Hepatocyte (in vitro differentiated cells): ENCODE data around the gene TMOD1. TPM values are rescaled to one million over a fixed set of nuclear protein-coding genes. Genes with fewer than 3 reads are reported as not detected.

Experiments used
- DNase-seq: peaks from one replicate; pipeline ENCODE4 v3.0.0-alpha.2; 2016; ENCODE audit warnings: low spot score
- H2AFZ ChIP-seq: fragments of 200-600 bp; sonication (generic); 2 replicates; pipeline ENCODE4 v1.6.0; 2016; ENCODE audit warnings: antibody characterized with exemption, mild to moderate bottlenecking
- H3K27ac ChIP-seq: fragments of 200-600 bp; sonication (generic); 2 replicates; pipeline ENCODE4 v1.5.1; 2016; ENCODE audit warnings: mild to moderate bottlenecking
- H3K27me3 ChIP-seq: fragments of 200-600 bp; sonication (generic); 2 replicates; pipeline ENCODE4 v1.6.1; 2016
- H3K36me3 ChIP-seq: fragments of 200-600 bp; sonication (generic); replicated peaks from 2 replicates; pipeline ENCODE4 v1.5.1; 2016; ENCODE audit warnings: low read depth; ENCODE audit not compliant: insufficient read depth
- H3K4me1 ChIP-seq: fragments of 200-600 bp; sonication (generic); 2 replicates; pipeline ENCODE4 v1.5.1; 2016; ENCODE audit warnings: mild to moderate bottlenecking, moderate library complexity; ENCODE audit not compliant: insufficient read depth
- H3K4me2 ChIP-seq: fragments of 200-600 bp; sonication (generic); 2 replicates; pipeline ENCODE4 v1.6.0; 2016
- H3K4me3 ChIP-seq: fragments of 200-600 bp; sonication (generic); 2 replicates; pipeline ENCODE4 v1.5.1; 2016; ENCODE audit warnings: mild to moderate bottlenecking
- H3K79me2 ChIP-seq: fragments of 200-600 bp; sonication (generic); 2 replicates; pipeline ENCODE4 v1.6.0; 2017; ENCODE audit warnings: mild to moderate bottlenecking
- H3K9me2 ChIP-seq: fragments of 200-600 bp; sonication (generic); replicated peaks from 2 replicates; pipeline ENCODE4 v1.6.0; 2017; ENCODE audit warnings: mild to moderate bottlenecking; ENCODE audit not compliant: insufficient read depth
- H3K9me3 ChIP-seq: fragments of 200-600 bp; sonication (generic); 2 replicates; pipeline ENCODE4 v1.5.1; 2016; ENCODE audit warnings: low read depth, mild to moderate bottlenecking
- H4K20me1 ChIP-seq: fragments of 200-600 bp; sonication (generic); 2 replicates; pipeline ENCODE4 v1.6.0; 2016; ENCODE audit warnings: mild to moderate bottlenecking; ENCODE audit not compliant: insufficient read depth, poor library complexity, severe bottlenecking
- EZH2 ChIP-seq: fragments of 200-600 bp; sonication (generic); IDR thresholded peaks from 2 replicates; pipeline ENCODE4 v1.6.1; 2016; ENCODE audit warnings: antibody characterized with exemption, mild to moderate bottlenecking, borderline replicate concordance
- EZH2phosphoT487 ChIP-seq: fragments of 200-600 bp; sonication (generic); IDR thresholded peaks from one replicate; pipeline ENCODE4 v1.6.1; 2018; ENCODE audit warnings: antibody characterized with exemption, mild to moderate bottlenecking, low read depth, moderate library complexity; ENCODE audit not compliant: unreplicated experiment, severe bottlenecking
- WGBS: methylation state at CpG from one replicate; pipeline ENCODE4 v1.1.6; 2016; ENCODE audit warnings: low lambda C conversion rate; ENCODE audit errors: missing lambda C conversion rate; 5-methylcytosine and 5-hydroxymethylcytosine counted together
- polyA plus RNA-seq: library from polyadenylated mRNA; unstranded; fragments of >200 nt; fragmentation: Nextera tagmentation; extraction: Ambion mirVana; gene quantifications from 2 replicates; pipeline ENCODE4 v1.2.1, GENCODE V29; 2016
- total RNA-seq: library from RNA; depleted of rRNA; stranded (reverse); fragments of >200 nt; gene quantifications from 2 replicates; pipeline ENCODE4 v1.2.3, GENCODE V29; 2014
- TF ChIP-seq, protein P1 (sequence below): fragments of 200-600 bp; sonication (generic); IDR thresholded peaks from 2 replicates; pipeline ENCODE4 v1.5.1; 2016; ENCODE audit warnings: antibody characterized with exemption, mild to moderate bottlenecking; ENCODE audit not compliant: poor library complexity

Gene TMOD1
- total and polyA plus RNA-seq, 2 experiments from 2014 or later, result 0.47 to 3.5 TPM

DNA sequence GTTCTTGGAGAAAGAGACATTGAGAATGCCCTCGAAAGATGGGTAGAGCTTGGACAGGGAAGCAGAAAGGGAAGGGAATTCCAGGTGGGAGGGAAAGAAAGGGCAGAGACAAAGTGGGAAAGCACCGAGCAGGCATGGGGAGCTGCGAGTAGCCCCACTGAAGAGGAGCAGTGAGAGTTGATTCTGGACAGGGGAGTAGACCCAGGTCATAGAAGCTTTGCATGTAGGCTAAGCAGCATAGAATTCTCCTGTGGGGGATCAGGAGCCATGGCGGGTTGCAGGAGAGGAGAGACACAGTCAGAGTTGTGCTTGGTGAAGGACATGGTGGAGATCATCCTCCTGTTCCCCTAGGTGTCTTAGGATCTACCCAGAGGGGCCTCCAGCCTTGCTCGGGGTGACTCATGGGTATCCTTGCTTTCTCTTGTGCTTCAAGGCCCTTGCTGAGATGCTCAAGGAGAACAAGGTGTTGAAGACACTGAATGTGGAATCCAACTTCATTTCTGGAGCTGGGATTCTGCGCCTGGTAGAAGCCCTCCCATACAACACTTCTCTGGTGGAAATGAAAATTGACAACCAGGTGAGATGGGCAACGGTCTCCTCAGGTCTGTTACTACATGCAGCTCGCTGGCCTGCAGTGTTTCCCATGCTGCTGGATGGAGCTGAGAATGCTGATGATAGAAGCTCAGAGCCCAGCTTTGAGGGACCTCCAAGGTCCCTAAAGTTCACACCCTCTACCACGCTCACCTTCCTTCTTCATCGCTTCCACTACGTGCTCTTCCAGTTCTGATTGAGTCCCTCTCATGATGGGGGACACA is 67.2 kb downstream of the TMOD1 start:
- H3K4me1 ChIP-seq, result no peaks in the 10 kb centered on the region
- H3K27me3 ChIP-seq, result no peaks in the 10 kb centered on the region
- no peaks in the 10 kb centered on the region for H4K20me1 ChIP-seq
- TF ChIP-seq, protein P1, sequence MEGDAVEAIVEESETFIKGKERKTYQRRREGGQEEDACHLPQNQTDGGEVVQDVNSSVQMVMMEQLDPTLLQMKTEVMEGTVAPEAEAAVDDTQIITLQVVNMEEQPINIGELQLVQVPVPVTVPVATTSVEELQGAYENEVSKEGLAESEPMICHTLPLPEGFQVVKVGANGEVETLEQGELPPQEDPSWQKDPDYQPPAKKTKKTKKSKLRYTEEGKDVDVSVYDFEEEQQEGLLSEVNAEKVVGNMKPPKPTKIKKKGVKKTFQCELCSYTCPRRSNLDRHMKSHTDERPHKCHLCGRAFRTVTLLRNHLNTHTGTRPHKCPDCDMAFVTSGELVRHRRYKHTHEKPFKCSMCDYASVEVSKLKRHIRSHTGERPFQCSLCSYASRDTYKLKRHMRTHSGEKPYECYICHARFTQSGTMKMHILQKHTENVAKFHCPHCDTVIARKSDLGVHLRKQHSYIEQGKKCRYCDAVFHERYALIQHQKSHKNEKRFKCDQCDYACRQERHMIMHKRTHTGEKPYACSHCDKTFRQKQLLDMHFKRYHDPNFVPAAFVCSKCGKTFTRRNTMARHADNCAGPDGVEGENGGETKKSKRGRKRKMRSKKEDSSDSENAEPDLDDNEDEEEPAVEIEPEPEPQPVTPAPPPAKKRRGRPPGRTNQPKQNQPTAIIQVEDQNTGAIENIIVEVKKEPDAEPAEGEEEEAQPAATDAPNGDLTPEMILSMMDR, result no peak
- TF ChIP-seq EZH2 (no peak), EZH2phosphoT487 (no peak)
- 91% methylated on average over 11 of the region's 11 CpGs for WGBS
- no peak overlapping the region for H3K4me3 ChIP-seq
- no peak overlapping the region for H2AFZ ChIP-seq
- H3K36me3 ChIP-seq, result no peaks in the 10 kb centered on the region
- H3K9me2 ChIP-seq, result no peaks in the 10 kb centered on the region
- H3K4me2 ChIP-seq, result no peak overlapping the region
- no peaks in the 10 kb centered on the region for H3K9me3 ChIP-seq
- H3K27ac ChIP-seq, result no peak overlapping the region
- no peaks in the 10 kb centered on the region for H3K79me2 ChIP-seq
- no peak for DNase-seq

- Histone ChIP-seq H3K4me2 (no peak overlapping the region), H3K27me3 (no peaks in the 10 kb centered on the region), H3K9me2 (no peaks in the 10 kb centered on the region), H3K27ac (no peak overlapping the region), H3K4me3 (no peak overlapping the region), H3K79me2 (no peaks in the 10 kb centered on the region), H3K36me3 (no peaks in the 10 kb centered on the region), H3K4me1 (no peaks in the 10 kb centered on the region), H2AFZ (no peak overlapping the region), H3K9me3 (no peaks in the 10 kb centered on the region), H4K20me1 (no peaks in the 10 kb centered on the region)
- DNase-seq, result no peak
- TF ChIP-seq EZH2 (no peak), EZH2phosphoT487 (no peak)
- TF ChIP-seq, protein P1, result no peak
- 93% methylated on average over 6 of the region's 6 CpGs for WGBS
Observed at GRCh38 chr9:97570899-97571298, 69.4 kb downstream of the TMOD1 start.

GRCh38 chr9:97571664-97572063 is 70.2 kb downstream of the TMOD1 start:
- H3K4me1 ChIP-seq, result no peaks in the 10 kb centered on the region
- H3K27ac ChIP-seq, result no peak overlapping the region
- TF ChIP-seq, protein P1, result no peak
- TF ChIP-seq EZH2, result no peak
- TF ChIP-seq EZH2phosphoT487, result no peak
- H3K9me3 ChIP-seq, result no peaks in the 10 kb centered on the region
- no peak overlapping the region for H3K4me2 ChIP-seq
- H3K9me2 ChIP-seq, result no peaks in the 10 kb centered on the region
- H4K20me1 ChIP-seq, result no peaks in the 10 kb centered on the region
- 21% methylated on average over 1 of the region's 1 CpG for WGBS
- H3K4me3 ChIP-seq, result no peak overlapping the region
- no peaks in the 10 kb centered on the region for H3K36me3 ChIP-seq
- peak; percentile 58 for DNase-seq
- no peaks in the 10 kb centered on the region for H3K27me3 ChIP-seq
- no peak overlapping the region for H2AFZ ChIP-seq
- no peaks in the 10 kb centered on the region for H3K79me2 ChIP-seq
